Measurements from ENCODE around the gene ADTRP. TPM values are rescaled to one million over a fixed set of nuclear protein-coding genes. Genes with fewer than 3 reads are reported as not detected.

Gene ADTRP
- total and polyA plus RNA-seq, 2 donors (not counting 1 experiment from before 2014, with no cell fraction given) = 0.18 to 1.2 TPM

DNA sequence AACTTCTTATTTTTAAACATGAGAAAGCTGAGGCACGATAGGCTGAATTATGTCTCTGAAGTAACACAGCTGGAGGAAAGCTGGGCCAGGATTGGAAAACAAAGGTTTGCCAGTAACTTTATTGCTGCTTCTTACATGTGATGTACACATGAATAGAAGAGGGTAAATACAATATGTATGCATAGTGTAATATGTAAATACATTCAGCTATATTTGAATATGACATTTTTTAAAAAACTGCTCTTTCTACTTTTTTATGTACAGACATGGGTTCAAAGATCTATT, 90.2 kb downstream of the ADTRP start:
- Histone ChIP-seq H3K4me2 (replicated peaks; ENCODE audit: low read depth, low read length, poor library complexity, severe bottlenecking) (no peak overlapping the region), H4K20me1 (ENCODE audit: control insufficient read depth, insufficient read depth, low read length, poor library complexity, severe bottlenecking) (no peaks in the 10 kb centered on the region), H3K9ac (ENCODE audit: low read length) (no peak overlapping the region), H3K9me3 (ENCODE audit: control extremely low read depth in 1 of 3, control insufficient read depth in 2 of 3, insufficient read depth in 1 of 3, low read length in 2 of 3) (peaks cover 0 to 3% (median 0%) of the 10 kb centered on the region in 3 donors), H3K79me2 (ENCODE audit: control insufficient read depth, insufficient read depth, low read length) (no peaks in the 10 kb centered on the region), H3K4me1 (ENCODE audit: control insufficient read depth in 2 of 2, insufficient read depth in 2 of 2, low read length in 2 of 2) (no peaks in the 10 kb centered on the region), H3K27me3 (replicated peaks in 1 of 4; ENCODE audit: control extremely low read depth in 1 of 4, control insufficient read depth in 3 of 4, insufficient read depth in 4 of 4, low read length in 3 of 4) (no peaks in the 10 kb centered on the region), H3K36me3 (replicated peaks in 1 of 2; ENCODE audit: control extremely low read depth in 1 of 2, control insufficient read depth in 1 of 2, extremely low read depth in 1 of 2, insufficient read depth in 2 of 2, low read length in 1 of 2) (no peaks in the 10 kb centered on the region), H3K4me3 (ENCODE audit: control extremely low read depth in 1 of 5, extremely low read depth in 1 of 5, insufficient read depth in 1 of 5, low read depth in 2 of 5, low read length in 4 of 5) (no peak overlapping the region), H3K27ac (ENCODE audit: low read length in 2 of 2) (no peak overlapping the region), H2AFZ (ENCODE audit: insufficient read depth, low read depth, low read length, poor library complexity, severe bottlenecking) (no peak overlapping the region)
- ChIA-PET CTCF (interaction anchor here (0.9 to 1.3 kb wide), 2 partner anchors 34 to 601 kb away, joined by 3 to 5 read pairs; partner anchors contain the start of gene EDN1), POLR2A (no interaction called here)
- no peak for ATAC-seq (ENCODE audit: low read depth)
- 100% methylated on average over 1 of the region's 1 CpG for WGBS (ENCODE audit: insufficient coverage)
- Mint-ChIP-seq H3K27ac (no peak overlapping the region), H3K4me1 (peaks cover 2% of the 10 kb centered on the region), H3K4me3 (no peak overlapping the region), H3K27me3 (peaks cover 15% of the 10 kb centered on the region), H3K9me3 (ENCODE audit: insufficient read depth) (no peaks in the 10 kb centered on the region)
- intact Hi-C loops (cut with micrococcal nuclease) = no loop called here
- TF ChIP-seq, protein P1, sequence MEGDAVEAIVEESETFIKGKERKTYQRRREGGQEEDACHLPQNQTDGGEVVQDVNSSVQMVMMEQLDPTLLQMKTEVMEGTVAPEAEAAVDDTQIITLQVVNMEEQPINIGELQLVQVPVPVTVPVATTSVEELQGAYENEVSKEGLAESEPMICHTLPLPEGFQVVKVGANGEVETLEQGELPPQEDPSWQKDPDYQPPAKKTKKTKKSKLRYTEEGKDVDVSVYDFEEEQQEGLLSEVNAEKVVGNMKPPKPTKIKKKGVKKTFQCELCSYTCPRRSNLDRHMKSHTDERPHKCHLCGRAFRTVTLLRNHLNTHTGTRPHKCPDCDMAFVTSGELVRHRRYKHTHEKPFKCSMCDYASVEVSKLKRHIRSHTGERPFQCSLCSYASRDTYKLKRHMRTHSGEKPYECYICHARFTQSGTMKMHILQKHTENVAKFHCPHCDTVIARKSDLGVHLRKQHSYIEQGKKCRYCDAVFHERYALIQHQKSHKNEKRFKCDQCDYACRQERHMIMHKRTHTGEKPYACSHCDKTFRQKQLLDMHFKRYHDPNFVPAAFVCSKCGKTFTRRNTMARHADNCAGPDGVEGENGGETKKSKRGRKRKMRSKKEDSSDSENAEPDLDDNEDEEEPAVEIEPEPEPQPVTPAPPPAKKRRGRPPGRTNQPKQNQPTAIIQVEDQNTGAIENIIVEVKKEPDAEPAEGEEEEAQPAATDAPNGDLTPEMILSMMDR (IDR thresholded peaks at IDR 0.05) = no peak
- no peak for TF ChIP-seq EZH2 (IDR thresholded peaks at IDR 0.05; ENCODE audit: borderline replicate concordance, insufficient read depth, low read depth, low read length, poor library complexity, severe bottlenecking)
- DNase-seq = no peak

DNA sequence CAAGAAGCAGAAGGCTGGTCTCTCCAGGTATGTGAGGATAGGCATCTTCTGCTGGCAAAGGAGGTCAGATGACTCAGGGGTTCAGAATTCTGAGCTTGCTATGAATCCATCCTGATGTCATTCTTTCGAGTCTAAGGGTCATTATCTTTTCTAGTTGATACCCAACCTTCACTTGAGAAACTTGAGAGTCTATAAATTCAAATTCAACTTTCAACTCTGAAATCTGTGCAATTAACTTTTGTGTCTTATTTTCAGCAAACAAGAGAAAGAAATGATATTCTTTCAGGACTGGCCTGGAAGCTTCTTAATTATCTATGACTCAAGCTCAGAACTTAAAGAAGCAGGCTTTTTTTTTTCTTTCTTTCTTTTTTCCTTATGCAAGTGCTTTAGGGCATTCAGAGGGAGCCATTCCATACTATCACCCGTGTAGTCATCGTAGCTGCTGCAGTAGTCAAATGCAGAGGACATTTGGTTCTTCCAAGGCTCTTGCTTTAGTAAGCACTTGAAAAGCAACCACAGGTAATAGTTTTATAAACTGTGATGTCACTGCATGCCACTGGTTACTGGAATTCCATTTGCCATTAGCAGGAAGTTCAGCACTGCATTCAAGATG, 93.0 kb downstream of the ADTRP start:
- ATAC-seq (ENCODE audit: low read depth) (no peak), DNase-seq (no peak)
- no peaks in the 10 kb centered on the region for H3K4me1 ChIP-seq (ENCODE audit: control insufficient read depth in 2 of 2, insufficient read depth in 2 of 2, low read length in 2 of 2)
- H3K27ac ChIP-seq (ENCODE audit: low read length in 2 of 2) = no peak overlapping the region
- Mint-ChIP-seq H3K4me1 (no peaks in the 10 kb centered on the region), H3K27me3 (peaks cover 19% of the 10 kb centered on the region), H3K9me3 (ENCODE audit: insufficient read depth) (peaks cover 5% of the 10 kb centered on the region), H3K4me3 (no peak overlapping the region), H3K27ac (no peak overlapping the region)
- no peak overlapping the region for H3K9ac ChIP-seq (ENCODE audit: low read length)
- H3K4me3 ChIP-seq (ENCODE audit: control extremely low read depth in 1 of 5, extremely low read depth in 1 of 5, insufficient read depth in 1 of 5, low read depth in 2 of 5, low read length in 4 of 5) = no peak overlapping the region
- no peak overlapping the region for H3K4me2 ChIP-seq (replicated peaks; ENCODE audit: low read depth, low read length, poor library complexity, severe bottlenecking)
- H3K27me3 ChIP-seq (replicated peaks in 1 of 4; ENCODE audit: control extremely low read depth in 1 of 4, control insufficient read depth in 3 of 4, insufficient read depth in 4 of 4, low read length in 3 of 4) = no peaks in the 10 kb centered on the region
- 100% methylated on average over 1 of the region's 3 CpGs for WGBS (ENCODE audit: insufficient coverage)
- no peaks in the 10 kb centered on the region for H3K36me3 ChIP-seq (replicated peaks in 1 of 2; ENCODE audit: control extremely low read depth in 1 of 2, control insufficient read depth in 1 of 2, extremely low read depth in 1 of 2, insufficient read depth in 2 of 2, low read length in 1 of 2)
- no peak overlapping the region for H2AFZ ChIP-seq (ENCODE audit: insufficient read depth, low read depth, low read length, poor library complexity, severe bottlenecking)
- H3K9me3 ChIP-seq (ENCODE audit: control extremely low read depth in 1 of 3, control insufficient read depth in 2 of 3, insufficient read depth in 1 of 3, low read length in 2 of 3) = peaks cover 0 to 4% (median 0%) of the 10 kb centered on the region in 3 donors
- intact Hi-C loops (cut with micrococcal nuclease) = no loop called here
- H4K20me1 ChIP-seq (ENCODE audit: control insufficient read depth, insufficient read depth, low read length, poor library complexity, severe bottlenecking) = no peaks in the 10 kb centered on the region
- POLR2A ChIA-PET = no interaction called here
- no peaks in the 10 kb centered on the region for H3K79me2 ChIP-seq (ENCODE audit: control insufficient read depth, insufficient read depth, low read length)
- TF ChIP-seq, protein P1 (IDR thresholded peaks at IDR 0.05) = no peak
- TF ChIP-seq EZH2 (IDR thresholded peaks at IDR 0.05; ENCODE audit: borderline replicate concordance, insufficient read depth, low read depth, low read length, poor library complexity, severe bottlenecking) = no peak
- CTCF ChIA-PET = interaction anchor here (2.2 kb wide), 1 partner anchor 30 kb away, joined by 7 read pairs; no protein-coding TSS in a partner anchor

All from B cell (primary cell).